Endothelial cell (in vitro differentiated cells): ENCODE data around the gene PRPSAP1. TPM values are rescaled to one million over a fixed set of nuclear protein-coding genes. Genes with fewer than 3 reads are reported as not detected.
"Not testable (repeated sequence)": the region's sequence is repeated elsewhere in the genome, so short reads cannot be mapped to it uniquely, and the experiment has no call there.

Experiments used
- DNase-seq: peaks from one replicate; pipeline ENCODE4 v3.0.0; 2021; ENCODE audit warnings: low spot score
- H3K27ac Mint-ChIP-seq: one replicate; pipeline ENCODE4 v1.8.0; 2021; ENCODE audit warnings: mixed read lengths, inconsistent platforms; ENCODE audit not compliant: unreplicated experiment
- H3K27me3 Mint-ChIP-seq: one replicate; pipeline ENCODE4 v1.8.0; 2021; ENCODE audit warnings: mild to moderate bottlenecking, moderate library complexity, mixed read lengths, inconsistent platforms; ENCODE audit not compliant: unreplicated experiment
- H3K36me3 Mint-ChIP-seq: one replicate; pipeline ENCODE4 v1.8.0; 2021; ENCODE audit warnings: mild to moderate bottlenecking, low read depth, mixed read lengths, inconsistent platforms; ENCODE audit not compliant: unreplicated experiment
- H3K4me1 Mint-ChIP-seq: one replicate; pipeline ENCODE4 v1.8.0; 2021; ENCODE audit warnings: mild to moderate bottlenecking, mixed read lengths, inconsistent platforms; ENCODE audit not compliant: unreplicated experiment
- H3K4me3 Mint-ChIP-seq: one replicate; pipeline ENCODE4 v1.8.0; 2021; ENCODE audit warnings: mild to moderate bottlenecking, mixed read lengths, inconsistent platforms; ENCODE audit not compliant: unreplicated experiment
- H3K9me3 Mint-ChIP-seq: one replicate; pipeline ENCODE4 v1.8.0; 2021; ENCODE audit warnings: mixed read lengths, inconsistent platforms; ENCODE audit not compliant: unreplicated experiment
- CTCF ChIP-seq: fragments of 200-600 bp; sonication (generic); IDR thresholded peaks from one replicate; pipeline ENCODE4 v1.5.0; 2021; ENCODE audit warnings: antibody characterized with exemption; ENCODE audit not compliant: unreplicated experiment
- total RNA-seq: library from RNA; stranded (reverse); fragmentation: NEBNext Ultra II Directional; extraction: Animal tissue kit (Norgen Biotek cat#: 25700); gene quantifications from one replicate; pipeline ENCODE4 v1.2.1, GENCODE V29; 2021; ENCODE audit not compliant: unreplicated experiment

The PRPSAP1 gene
- total RNA-seq, 1 donor from 2014 or later = 136 TPM

DNA sequence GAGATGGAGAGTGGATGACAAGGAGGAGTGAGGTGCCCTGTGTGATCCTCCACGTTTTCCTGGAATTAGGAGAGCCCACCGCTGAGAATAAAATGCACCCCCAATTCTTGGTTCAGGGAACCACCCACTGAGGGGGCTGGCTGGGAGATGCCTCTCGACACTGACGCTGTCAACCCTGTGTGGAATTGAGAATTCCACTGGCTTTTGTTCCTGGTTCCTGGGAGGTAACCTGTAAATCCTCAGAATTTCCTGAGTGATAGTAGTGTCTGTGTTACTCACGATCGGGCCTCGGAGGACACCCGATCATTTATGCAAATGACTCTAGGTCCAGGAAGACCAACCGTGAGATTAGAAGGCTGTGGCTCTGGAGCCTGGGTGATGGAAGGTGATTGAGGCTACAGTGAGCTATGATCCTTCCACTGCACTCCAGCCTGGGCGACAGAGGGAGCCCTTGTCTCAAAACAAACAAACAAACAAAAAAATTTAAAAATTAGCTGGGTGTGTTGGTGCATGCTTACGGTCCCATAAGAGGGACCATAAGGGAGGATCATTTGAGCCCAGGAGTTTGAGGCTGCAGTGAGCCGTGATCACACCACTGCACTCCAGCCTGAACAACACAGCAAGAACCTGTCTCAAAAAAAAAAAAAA, 11.7 kb upstream of the PRPSAP1 start:
- TF ChIP-seq CTCF = no peak
- Mint-ChIP-seq H3K27me3 (peaks cover 1% of the 10 kb centered on the region), H3K4me3 (no peak overlapping the region), H3K4me1 (peaks cover 3% of the 10 kb centered on the region), H3K36me3 (no peaks in the 10 kb centered on the region), H3K27ac (no peak overlapping the region), H3K9me3 (no peaks in the 10 kb centered on the region)
- no peak for DNase-seq

GRCh38 chr17:76363107-76363842, 9.6 kb upstream of the PRPSAP1 start:
- Mint-ChIP-seq H3K27ac (no peak overlapping the region), H3K27me3 (peaks cover 1% of the 10 kb centered on the region), H3K4me1 (peaks cover 3% of the 10 kb centered on the region), H3K4me3 (no peak overlapping the region), H3K9me3 (no peaks in the 10 kb centered on the region), H3K36me3 (no peaks in the 10 kb centered on the region)
- no peak for TF ChIP-seq CTCF
- DNase-seq = no peak

- no peak for TF ChIP-seq CTCF
- no peak for DNase-seq
- Mint-ChIP-seq H3K9me3 (no peaks in the 10 kb centered on the region), H3K4me3 (no peak overlapping the region), H3K4me1 (peaks cover 3% of the 10 kb centered on the region), H3K27ac (no peak overlapping the region), H3K27me3 (peaks cover 3% of the 10 kb centered on the region), H3K36me3 (no peaks in the 10 kb centered on the region)
These were observed 6.7 kb upstream of the PRPSAP1 start for GRCh38 chr17:76360461-76360860.

DNA sequence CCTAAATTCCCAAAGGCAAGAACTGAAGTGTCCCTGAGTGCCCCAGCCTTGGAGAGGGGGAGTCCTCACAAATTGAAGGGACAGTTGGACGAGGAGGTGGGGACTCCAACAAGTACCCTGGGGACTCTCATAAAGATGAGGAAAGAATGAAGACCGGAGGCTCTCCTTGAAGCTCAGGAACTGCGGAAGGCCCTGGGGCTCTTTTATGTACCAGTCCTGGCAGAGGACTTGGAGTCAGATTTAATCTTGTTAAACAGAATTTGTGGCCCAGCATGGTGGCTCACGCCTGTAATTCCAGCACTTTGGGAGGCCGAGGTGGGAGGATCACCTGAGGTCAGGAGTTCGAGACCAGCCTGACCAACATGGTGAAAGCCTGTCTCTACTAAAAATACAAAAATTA, 6.1 kb upstream of the PRPSAP1 start:
- H3K36me3 Mint-ChIP-seq, H3K9me3 Mint-ChIP-seq, H3K27me3 Mint-ChIP-seq, H3K27ac Mint-ChIP-seq, H3K4me3 Mint-ChIP-seq, DNase-seq, H3K4me1 Mint-ChIP-seq: not testable (repeated sequence)

GRCh38 chr17:76359375-76359774, 5.7 kb upstream of the PRPSAP1 start:
- Mint-ChIP-seq H3K36me3 (no peaks in the 10 kb centered on the region), H3K9me3 (no peaks in the 10 kb centered on the region), H3K27me3 (peaks cover 5% of the 10 kb centered on the region), H3K4me1 (peaks cover 4% of the 10 kb centered on the region), H3K4me3 (no peak overlapping the region), H3K27ac (no peak overlapping the region)
- no peak for DNase-seq
- TF ChIP-seq CTCF = no peak
